Duodenal mucosa (tissue), 2 donors: ENCODE results near the gene FER1L5.

ENCODE experiments used
- H3K27ac ChIP-seq: one replicate; pipeline ENCODE4 v1.7.0; 2013; ENCODE audit warnings: low read depth, low read length
- H3K27me3 ChIP-seq, 2 donors: one replicate each; pipeline ENCODE4 v1.7.0; 2013; ENCODE audit warnings: low read length in 2 of 2, control low read depth in 1 of 2; ENCODE audit not compliant: insufficient read depth in 2 of 2, control insufficient read depth in 1 of 2
- H3K36me3 ChIP-seq, 2 donors: one replicate each; pipeline ENCODE4 v1.7.0; 2013; ENCODE audit warnings: low read length in 2 of 2, control low read depth in 1 of 2; ENCODE audit not compliant: insufficient read depth in 2 of 2, control insufficient read depth in 1 of 2
- H3K4me1 ChIP-seq, 2 donors: one replicate each; pipeline ENCODE4 v1.7.0; 2013; ENCODE audit warnings: low read length in 2 of 2, control low read depth in 1 of 2; ENCODE audit not compliant: insufficient read depth in 2 of 2, control insufficient read depth in 1 of 2
- H3K4me3 ChIP-seq, 2 donors: one replicate each; pipeline ENCODE4 v1.7.0; 2013; ENCODE audit warnings: low read length in 2 of 2, low read depth in 1 of 2
- H3K9ac ChIP-seq, 2 donors: one replicate each; pipeline ENCODE4 v1.7.0; 2013; ENCODE audit warnings: low read length in 2 of 2, low read depth in 1 of 2
- H3K9me3 ChIP-seq, 2 donors: one replicate each; pipeline ENCODE4 v1.7.0; 2013; ENCODE audit warnings: low read length in 2 of 2, control low read depth in 1 of 2; ENCODE audit not compliant: control insufficient read depth in 1 of 2

FER1L5 gene

GRCh38 chr2:96687711-96688640 lies 45.4 kb downstream of the FER1L5 start:
- Histone ChIP-seq H3K27ac (no peak overlapping the region), H3K9me3 (no peaks in the 10 kb centered on the region), H3K9ac (no peak overlapping the region), H3K36me3 (no peaks in the 10 kb centered on the region), H3K4me3 (no peak overlapping the region), H3K4me1 (peaks cover 9 to 10% of the 10 kb centered on the region in 2 donors), H3K27me3 (no peaks in the 10 kb centered on the region)

GRCh38 chr2:96688649-96689430 lies 46.3 kb downstream of the FER1L5 start:
- Histone ChIP-seq H3K27ac (no peak overlapping the region), H3K36me3 (no peaks in the 10 kb centered on the region), H3K9ac (no peak overlapping the region), H3K27me3 (no peaks in the 10 kb centered on the region), H3K9me3 (no peaks in the 10 kb centered on the region), H3K4me1 (peaks cover 5 to 7% of the 10 kb centered on the region in 2 donors), H3K4me3 (no peak overlapping the region)

GRCh38 chr2:96689431-96689991 lies 46.9 kb downstream of the FER1L5 start:
- H3K9me3 ChIP-seq, result no peaks in the 10 kb centered on the region
- H3K27ac ChIP-seq, result no peak overlapping the region
- peaks cover 3 to 5% of the 10 kb centered on the region in 2 donors for H3K4me1 ChIP-seq
- H3K4me3 ChIP-seq, result no peak overlapping the region
- no peaks in the 10 kb centered on the region for H3K36me3 ChIP-seq
- no peaks in the 10 kb centered on the region for H3K27me3 ChIP-seq
- no peak overlapping the region for H3K9ac ChIP-seq

- Histone ChIP-seq H3K36me3 (no peaks in the 10 kb centered on the region), H3K9me3 (no peaks in the 10 kb centered on the region), H3K9ac (no peak overlapping the region), H3K4me1 (peaks cover 3 to 5% of the 10 kb centered on the region in 2 donors), H3K4me3 (no peak overlapping the region), H3K27me3 (no peaks in the 10 kb centered on the region), H3K27ac (no peak overlapping the region)
These were observed 47.9 kb downstream of the FER1L5 start for GRCh38 chr2:96690306-96691021.

- no peaks in the 10 kb centered on the region for H3K4me1 ChIP-seq
- H3K27ac ChIP-seq, result no peak overlapping the region
- H3K4me3 ChIP-seq, result no peak overlapping the region
- H3K36me3 ChIP-seq, result no peaks in the 10 kb centered on the region
- no peaks in the 10 kb centered on the region for H3K9me3 ChIP-seq
- H3K9ac ChIP-seq, result no peak overlapping the region
- no peaks in the 10 kb centered on the region for H3K27me3 ChIP-seq
These were observed 48.6 kb downstream of the FER1L5 start for GRCh38 chr2:96691022-96691612.

GRCh38 chr2:96692094-96692971 lies 49.8 kb downstream of the FER1L5 start:
- Histone ChIP-seq H3K27me3 (no peaks in the 10 kb centered on the region), H3K27ac (no peak overlapping the region), H3K36me3 (no peaks in the 10 kb centered on the region), H3K9me3 (no peaks in the 10 kb centered on the region), H3K4me3 (no peak overlapping the region), H3K9ac (no peak overlapping the region), H3K4me1 (no peaks in the 10 kb centered on the region)

- Histone ChIP-seq H3K9me3 (no peaks in the 10 kb centered on the region), H3K4me3 (no peak overlapping the region), H3K27ac (no peak overlapping the region), H3K4me1 (no peaks in the 10 kb centered on the region), H3K9ac (no peak overlapping the region), H3K27me3 (no peaks in the 10 kb centered on the region), H3K36me3 (no peaks in the 10 kb centered on the region)
These were observed 51.0 kb downstream of the FER1L5 start for GRCh38 chr2:96693286-96694200.

GRCh38 chr2:96694279-96694678 lies 51.7 kb downstream of the FER1L5 start:
- no peaks in the 10 kb centered on the region for H3K9me3 ChIP-seq
- no peaks in the 10 kb centered on the region for H3K27me3 ChIP-seq
- no peak overlapping the region for H3K9ac ChIP-seq

More at GRCh38 chr2:96694279-96694678, 51.7 kb downstream of the FER1L5 start:
- H3K36me3 ChIP-seq, result no peaks in the 10 kb centered on the region
- no peak overlapping the region for H3K27ac ChIP-seq
- no peaks in the 10 kb centered on the region for H3K4me1 ChIP-seq
- no peak overlapping the region for H3K4me3 ChIP-seq
